Brain microvascular endothelial cell (primary cell): ENCODE results near the gene ROCK2.
A peak's percentile ranks its signal among the peaks of the same experiment; 100 is the strongest.

Experiments used
- DNase-seq: peaks from one replicate; pipeline ENCODE4 v3.0.0-alpha.2; 2020
- H3K27ac ChIP-seq: fragments of 250-450 bp; sonication (Bioruptor Pico); 2 replicates; pipeline ENCODE4 v1.5.1; 2020; ENCODE audit warnings: mild to moderate bottlenecking, moderate library complexity
- H3K27me3 ChIP-seq: fragments of 250-450 bp; sonication (Bioruptor Pico); replicated peaks from 2 replicates; pipeline ENCODE4 v1.5.1; 2020; ENCODE audit warnings: mild to moderate bottlenecking
- H3K36me3 ChIP-seq: fragments of 250-450 bp; sonication (Bioruptor Pico); replicated peaks from 2 replicates; pipeline ENCODE4 v1.5.1; 2020; ENCODE audit warnings: mild to moderate bottlenecking
- H3K4me3 ChIP-seq: 2 replicates; pipeline ENCODE4 v1.5.1; 2011; ENCODE audit warnings: low read depth, mild to moderate bottlenecking, control low read depth, low read length, moderate library complexity
- in situ Hi-C: cut with HindIII; loops from 2 replicates; pipeline ENCODE4 v1.10.0; 2017; ENCODE audit warnings: low sequenced_read_pairs, low pct_ligation_motif_present
- TF ChIP-seq, protein P1 (sequence below): IDR thresholded peaks from 2 replicates; pipeline ENCODE4 v1.5.1; 2011; ENCODE audit warnings: low read depth, mild to moderate bottlenecking, moderate library complexity, low read length, control low read depth, inconsistent platforms; ENCODE audit errors: missing control alignments

Gene ROCK2

GRCh38 chr2:11344342-11344955, at the start of gene ROCK2:
TSS of gene ROCK2 (minus strand) at chr2:11344636. CDS start at chr2:11344136, 500 bp downstream.
- Histone ChIP-seq H3K36me3 (no peaks in the 10 kb centered on the region), H3K4me3 (peak within 1 kb of the TSS; percentile 90), H3K27ac (peak within 1 kb of the TSS; percentile 84), H3K27me3 (no peaks in the 10 kb centered on the region)
- in situ Hi-C loops, result no loop called here
- DNase-seq, result peak; percentile 78
- TF ChIP-seq, protein P1, sequence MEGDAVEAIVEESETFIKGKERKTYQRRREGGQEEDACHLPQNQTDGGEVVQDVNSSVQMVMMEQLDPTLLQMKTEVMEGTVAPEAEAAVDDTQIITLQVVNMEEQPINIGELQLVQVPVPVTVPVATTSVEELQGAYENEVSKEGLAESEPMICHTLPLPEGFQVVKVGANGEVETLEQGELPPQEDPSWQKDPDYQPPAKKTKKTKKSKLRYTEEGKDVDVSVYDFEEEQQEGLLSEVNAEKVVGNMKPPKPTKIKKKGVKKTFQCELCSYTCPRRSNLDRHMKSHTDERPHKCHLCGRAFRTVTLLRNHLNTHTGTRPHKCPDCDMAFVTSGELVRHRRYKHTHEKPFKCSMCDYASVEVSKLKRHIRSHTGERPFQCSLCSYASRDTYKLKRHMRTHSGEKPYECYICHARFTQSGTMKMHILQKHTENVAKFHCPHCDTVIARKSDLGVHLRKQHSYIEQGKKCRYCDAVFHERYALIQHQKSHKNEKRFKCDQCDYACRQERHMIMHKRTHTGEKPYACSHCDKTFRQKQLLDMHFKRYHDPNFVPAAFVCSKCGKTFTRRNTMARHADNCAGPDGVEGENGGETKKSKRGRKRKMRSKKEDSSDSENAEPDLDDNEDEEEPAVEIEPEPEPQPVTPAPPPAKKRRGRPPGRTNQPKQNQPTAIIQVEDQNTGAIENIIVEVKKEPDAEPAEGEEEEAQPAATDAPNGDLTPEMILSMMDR, result no peak

DNA sequence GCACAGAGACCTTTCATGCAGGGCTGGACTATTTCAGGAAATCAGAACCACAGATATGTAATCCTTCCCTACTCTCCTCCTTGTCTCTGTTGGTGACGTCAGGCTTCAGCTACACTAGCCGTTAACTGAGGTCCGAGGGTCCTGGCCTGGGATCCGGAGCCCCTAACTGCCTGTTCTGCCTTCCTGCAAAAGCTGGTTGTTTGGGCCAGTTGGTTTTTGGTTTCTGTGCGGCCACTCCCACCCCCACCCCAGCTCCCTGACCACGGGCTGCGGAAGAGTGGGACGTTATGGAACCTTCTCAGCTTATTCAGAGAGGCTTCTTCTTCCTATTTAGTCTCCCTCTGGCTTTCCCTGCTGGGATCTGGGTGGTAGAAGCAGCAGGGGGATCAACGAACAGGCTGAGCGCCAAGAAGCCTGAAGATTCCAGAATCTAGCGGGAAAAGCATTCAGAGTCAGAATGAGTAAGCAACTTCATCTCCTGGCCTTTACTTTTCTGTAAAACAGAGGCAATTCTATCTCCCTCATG, 49.3 kb upstream of the ROCK2 start:
- Histone ChIP-seq H3K4me3 (no peak overlapping the region), H3K36me3 (no peaks in the 10 kb centered on the region), H3K27me3 (no peaks in the 10 kb centered on the region), H3K27ac (peak overlapping the region; percentile 75)
- DNase-seq, result peak; percentile 25
- TF ChIP-seq, protein P1, result no peak
- in situ Hi-C loops, result no loop called here

- DNase-seq, result no peak
- in situ Hi-C loops, result no loop called here
- TF ChIP-seq, protein P1, result no peak
- no peaks in the 10 kb centered on the region for H3K36me3 ChIP-seq
- H3K4me3 ChIP-seq, result no peak overlapping the region
- H3K27ac ChIP-seq, result peak overlapping the region; percentile 46
- no peaks in the 10 kb centered on the region for H3K27me3 ChIP-seq
These were observed 47.5 kb upstream of the ROCK2 start for GRCh38 chr2:11391942-11392266.

GRCh38 chr2:11390399-11390658, 45.9 kb upstream of the ROCK2 start:
- Histone ChIP-seq H3K4me3 (no peak overlapping the region), H3K36me3 (no peaks in the 10 kb centered on the region), H3K27me3 (no peaks in the 10 kb centered on the region), H3K27ac (no peak overlapping the region)
- no peak for DNase-seq
- TF ChIP-seq, protein P1, result no peak
- in situ Hi-C loops, result no loop called here

DNA sequence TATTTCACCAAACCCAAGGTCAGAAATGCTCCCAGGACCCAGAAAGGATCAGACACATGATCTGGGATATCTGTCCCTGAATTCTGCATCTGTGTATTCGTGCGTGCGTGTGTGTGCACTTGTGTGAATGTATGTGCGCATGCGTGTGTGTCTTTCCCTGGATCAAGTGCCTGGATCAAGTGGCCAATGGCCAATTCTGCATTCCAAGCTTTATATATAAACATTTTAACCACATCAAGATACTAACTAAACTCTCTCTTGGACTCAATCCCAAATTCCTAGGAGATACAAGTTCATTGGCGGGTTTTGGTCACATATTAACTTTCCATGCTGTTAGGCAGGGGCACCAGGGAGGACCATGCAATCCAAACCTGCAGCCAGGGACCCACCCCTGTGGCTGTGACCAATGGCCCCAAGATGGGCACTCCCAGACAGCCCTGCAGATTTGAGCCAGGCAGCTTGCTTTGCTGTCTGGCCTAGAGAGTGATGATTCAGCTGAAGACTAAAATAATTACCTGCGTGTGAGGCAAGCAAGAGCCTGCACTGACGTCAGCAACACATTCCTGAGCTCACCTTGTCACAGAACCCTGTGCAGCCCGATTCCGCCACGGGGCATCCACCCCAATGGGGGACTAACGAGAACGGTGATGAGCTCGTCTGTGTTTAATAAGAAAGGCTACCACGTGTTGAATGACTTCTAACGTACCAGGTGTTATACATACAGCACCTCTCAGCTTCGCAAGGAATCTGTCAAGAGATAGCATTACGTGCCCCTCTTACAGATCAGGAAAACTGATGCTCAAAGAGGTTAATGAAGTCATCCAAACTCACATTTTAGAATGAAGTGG, 45.3 kb upstream of the ROCK2 start:
- in situ Hi-C loops, result no loop called here
- TF ChIP-seq, protein P1, result no peak
- no peak overlapping the region for H3K4me3 ChIP-seq
- no peaks in the 10 kb centered on the region for H3K27me3 ChIP-seq
- no peaks in the 10 kb centered on the region for H3K36me3 ChIP-seq
- no peak overlapping the region for H3K27ac ChIP-seq
- DNase-seq, result peak; percentile 90
